Stimulated activated CD4-positive, alpha-beta T cell treated with anti-CD3 and anti-CD28 coated beads, Interleukin-2, amount 100 ng/mL, for 4 hours (primary cell): ENCODE measurements around the gene ELP1.
"Not testable (repeated sequence)": the region's sequence is repeated elsewhere in the genome, so short reads cannot be mapped to it uniquely, and the experiment has no call there.

Experiments
- DNase-seq: peaks from one replicate; pipeline ENCODE4 v3.0.0-alpha.2; 2020; ENCODE audit warnings: low read depth

The ELP1 gene

GRCh38 chr9:108933718-108934322, at the start of gene ELP1:
ELP1 (minus strand) TSS chr9:108934124; CDS start chr9:108931146, 2,978 bp downstream.
- DNase-seq, result peak; percentile 85

- DNase-seq, result no peak
These were observed 47.0 kb upstream of the ELP1 start for GRCh38 chr9:108980893-108981292.

GRCh38 chr9:108978205-108978604, 44.3 kb upstream of the ELP1 start:
- no peak for DNase-seq

DNA sequence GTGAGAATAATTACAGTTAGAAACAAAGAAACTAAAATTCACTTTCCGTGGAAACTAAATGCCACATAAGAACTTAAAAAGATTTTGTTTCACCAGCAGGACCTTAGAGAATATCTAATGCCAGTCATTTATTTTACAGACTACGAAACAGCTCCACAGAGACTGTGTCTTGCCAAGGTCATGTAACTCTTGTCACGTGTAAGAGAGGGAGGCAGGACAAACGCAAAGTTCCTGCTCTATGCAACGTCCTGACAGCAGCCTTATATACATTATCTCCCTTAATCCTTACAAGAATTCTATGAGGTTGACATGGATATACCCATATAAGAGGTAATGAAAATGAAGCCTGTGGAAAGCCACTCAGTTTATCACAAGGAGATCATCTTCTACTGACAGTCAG, 40.0 kb upstream of the ELP1 start:
- DNase-seq, result no peak

GRCh38 chr9:108972626-108973209, 38.8 kb upstream of the ELP1 start:
- no peak for DNase-seq

DNA sequence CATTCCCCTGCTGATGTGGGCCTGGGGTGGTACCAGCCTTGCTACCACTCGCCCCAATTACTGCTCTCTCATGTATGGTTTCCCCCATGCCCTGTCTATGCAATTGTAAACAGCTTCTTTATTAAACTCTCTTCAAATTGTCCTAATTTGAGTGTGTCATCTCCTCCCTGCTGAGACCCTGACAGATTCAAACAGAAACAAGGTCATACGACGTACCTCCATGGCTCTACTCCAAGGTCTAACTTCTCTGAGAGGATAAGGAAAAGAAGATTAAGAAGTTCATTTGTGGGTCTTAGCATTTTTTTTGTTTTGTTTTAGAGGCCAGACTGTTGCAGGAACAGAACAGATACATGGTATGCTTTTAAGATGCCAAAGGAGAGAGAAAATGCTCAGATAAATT, 38.3 kb upstream of the ELP1 start:
- no peak for DNase-seq

DNA sequence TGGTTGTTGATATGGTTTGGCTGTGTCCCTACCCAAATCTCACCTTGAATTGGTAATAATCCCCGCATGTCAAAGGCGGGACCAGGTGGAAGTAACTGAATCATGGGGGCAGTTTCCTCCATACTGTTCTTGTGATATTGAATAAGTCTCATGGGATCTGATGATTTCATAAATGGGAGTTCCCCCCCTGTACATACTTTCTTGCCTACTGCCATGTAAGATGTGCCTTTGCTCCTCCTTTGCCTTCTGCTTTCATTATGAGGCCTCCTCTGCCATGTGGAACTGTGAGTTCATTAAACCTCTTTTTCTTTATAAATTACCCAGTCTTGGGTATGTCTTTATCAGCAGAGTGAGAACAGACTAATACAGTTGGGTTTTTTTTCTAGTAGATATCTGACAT, 37.5 kb upstream of the ELP1 start:
- not testable (repeated sequence) for DNase-seq

DNA sequence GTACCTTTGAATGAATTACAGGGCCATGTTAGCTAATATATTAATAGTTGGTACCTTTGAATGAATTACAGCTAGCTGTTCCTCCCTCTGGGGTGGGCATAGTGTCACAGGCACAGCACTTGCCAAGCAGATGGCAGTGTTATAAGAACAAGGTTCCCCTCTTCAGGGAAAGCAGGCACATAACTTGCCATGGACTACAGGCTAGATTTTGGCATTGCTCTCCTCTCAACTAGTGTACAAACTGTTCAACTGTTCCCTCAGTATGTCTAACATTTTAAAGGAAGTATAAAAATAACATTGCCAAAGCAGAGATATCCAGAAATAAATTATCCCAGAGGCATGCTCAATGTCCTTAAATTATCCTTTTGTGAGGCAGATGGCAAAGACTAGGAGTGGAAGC, 34.0 kb upstream of the ELP1 start:
- no peak for DNase-seq

DNA sequence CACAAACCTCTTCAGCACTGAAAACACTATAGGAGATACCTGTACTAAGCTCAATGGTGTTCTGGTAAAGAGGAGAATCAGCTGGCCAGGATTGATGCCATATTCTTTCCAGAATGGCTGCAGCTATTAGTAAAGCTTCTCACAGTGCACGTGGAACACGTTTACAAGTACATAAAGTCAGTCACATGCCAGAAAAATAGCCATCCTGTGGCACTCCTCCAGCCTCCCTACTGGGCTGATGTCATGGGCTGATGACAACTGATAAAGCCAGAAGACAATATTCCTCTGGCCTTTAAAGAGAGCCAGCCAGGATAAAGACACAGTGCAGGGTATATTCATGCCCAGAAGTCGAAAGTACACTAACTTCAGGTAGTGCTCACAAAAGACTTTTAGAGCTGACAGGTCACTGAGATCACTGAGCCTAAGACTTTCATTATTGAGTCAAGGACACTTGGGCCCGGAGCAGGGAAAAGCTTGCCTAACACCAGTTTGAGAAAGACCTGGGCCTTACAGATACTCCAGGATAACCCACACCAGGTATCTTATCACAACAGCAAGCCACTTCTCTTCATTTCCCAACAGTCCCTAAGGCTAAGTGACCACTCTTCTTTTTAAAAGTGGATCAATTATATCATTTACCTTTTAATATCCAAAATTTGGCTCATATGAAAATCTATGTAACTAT, 29.7 kb upstream of the ELP1 start:
- no peak for DNase-seq

DNA sequence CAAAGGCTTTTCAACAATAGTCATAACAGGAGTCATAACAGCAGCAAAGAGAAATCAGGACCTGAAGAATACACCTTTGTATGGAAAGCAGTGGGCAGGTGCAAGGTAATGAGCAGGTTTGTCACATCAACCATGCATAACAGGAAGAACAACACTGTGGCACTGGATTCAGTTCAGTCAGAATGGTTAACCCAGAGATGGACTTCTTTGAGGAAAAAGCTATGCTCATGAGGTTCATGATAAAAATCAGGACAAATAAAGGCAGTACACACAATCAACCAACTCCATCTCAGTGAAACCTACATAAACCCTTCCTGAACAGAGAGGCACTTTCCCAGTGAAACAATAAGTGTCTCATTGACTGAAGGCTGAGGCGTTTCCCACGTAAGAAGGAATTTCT, 27.2 kb upstream of the ELP1 start:
- no peak for DNase-seq

- no peak for DNase-seq
These were observed 26.4 kb upstream of the ELP1 start for GRCh38 chr9:108960331-108960730.

- no peak for DNase-seq
These were observed 22.7 kb upstream of the ELP1 start for GRCh38 chr9:108956631-108957026.

DNA sequence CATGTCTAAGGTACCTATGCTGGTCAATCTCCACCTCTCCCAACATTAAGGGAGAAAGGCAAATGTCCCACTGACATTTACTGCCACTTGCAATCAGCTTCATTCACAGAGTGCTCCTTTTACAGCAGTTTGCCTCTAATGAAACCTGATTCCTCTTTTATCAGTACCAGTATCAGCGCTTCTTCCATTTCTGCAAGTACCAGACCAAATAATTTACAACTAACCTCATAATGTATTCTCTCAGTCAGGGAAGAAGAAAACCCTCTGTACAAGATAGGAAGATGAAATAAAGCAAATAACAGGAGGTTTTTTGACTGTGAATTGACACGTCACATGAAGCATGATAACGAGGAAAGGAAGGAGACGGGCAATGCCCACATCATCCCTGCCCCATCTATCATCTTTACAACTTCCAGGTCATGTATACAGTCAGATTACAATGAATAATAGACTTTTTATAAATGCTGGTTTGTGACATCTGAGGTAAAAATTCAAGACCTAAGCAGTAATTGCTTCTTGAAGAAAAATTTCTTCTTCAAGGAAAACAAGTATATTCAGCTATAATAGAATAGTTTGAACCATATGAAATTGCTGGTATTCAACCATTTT, 22.2 kb upstream of the ELP1 start:
- DNase-seq, result no peak

DNA sequence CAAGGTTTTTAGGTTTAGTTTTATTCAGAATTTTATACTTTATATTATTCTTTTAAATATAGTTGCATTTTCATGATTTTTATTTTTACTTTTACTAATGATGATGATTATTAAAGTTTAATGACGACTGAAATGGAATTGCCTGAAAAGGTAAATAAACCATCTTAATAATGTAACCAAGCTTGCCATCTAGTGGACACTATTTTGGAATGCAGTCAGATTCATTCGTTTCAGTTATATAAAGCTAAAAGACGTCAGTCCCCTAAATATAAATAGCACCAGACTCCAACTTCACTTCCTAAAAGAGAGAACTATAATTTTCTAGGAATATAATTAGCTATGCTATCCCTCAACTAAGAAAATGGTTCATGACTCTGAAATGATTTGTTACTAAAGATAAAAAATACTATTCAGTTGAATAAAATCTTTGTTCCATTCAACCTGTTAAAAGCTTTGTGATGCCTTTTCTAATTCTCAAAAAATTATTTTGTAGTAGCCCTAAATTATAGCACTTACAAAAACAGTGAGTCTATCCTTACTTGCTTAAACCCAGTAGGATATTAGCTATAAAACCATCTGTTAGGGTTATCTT, 20.2 kb upstream of the ELP1 start:
- DNase-seq, result no peak

- no peak for DNase-seq
These were observed 17.7 kb upstream of the ELP1 start for GRCh38 chr9:108951578-108951977.

- DNase-seq, result no peak
These were observed 16.2 kb upstream of the ELP1 start for GRCh38 chr9:108950168-108950567.

GRCh38 chr9:108939975-108940374, 6.1 kb upstream of the ELP1 start:
- no peak for DNase-seq

GRCh38 chr9:108937561-108938305, 3.8 kb upstream of the ELP1 start:
- DNase-seq, result no peak

DNA sequence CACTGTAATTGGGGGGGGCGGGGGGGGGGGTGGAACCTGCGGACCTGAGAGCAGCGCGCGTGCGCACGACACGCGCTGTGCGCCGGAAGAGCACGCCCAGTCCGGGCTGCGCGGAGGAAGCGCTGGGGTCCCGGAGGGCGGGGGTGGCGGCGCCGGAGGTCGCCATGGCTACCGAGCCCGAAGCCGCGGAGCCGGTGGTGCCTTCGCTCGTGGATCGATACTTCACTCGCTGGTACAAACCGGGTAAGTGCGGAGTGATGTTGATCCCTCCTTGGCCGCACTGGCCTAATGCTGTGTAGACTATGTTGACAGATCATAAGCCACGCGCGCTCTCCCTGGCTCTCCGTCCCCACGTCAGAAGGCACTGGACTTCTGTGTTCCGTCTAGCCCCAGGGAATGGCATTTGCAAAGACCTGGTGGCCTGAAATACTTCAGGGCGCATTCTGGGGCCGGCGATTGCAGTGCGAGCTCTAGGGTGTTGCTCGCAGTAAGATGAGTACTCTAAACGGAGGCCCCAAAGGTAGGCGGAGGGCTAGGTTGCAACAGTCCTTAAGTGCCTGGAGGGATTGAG, 484 bp upstream of the ELP1 start, which contains the start of gene ABITRAM:
ABITRAM (plus strand) TSS at position 78 of the 571 bp plus-strand sequence; CDS start at position 165, 87 bp downstream.
- DNase-seq, result peak; percentile 68

GRCh38 chr9:108933231-108933717, 650 bp downstream of the ELP1 start:
- DNase-seq, result no peak

- DNase-seq, result no peak
These were observed 5.5 kb downstream of the ELP1 start for GRCh38 chr9:108928386-108928785.
